DOHH2 (cell line): ENCODE results near the gene BFSP1.

ENCODE experiments used
- H3F3A ChIP-seq: fragments of 200-600 bp; sonication (generic), shearing (Covaris generic); 2 replicates; pipeline ENCODE4 v1.6.0; 2016; ENCODE audit warnings: antibody characterized with exemption, mild to moderate bottlenecking; ENCODE audit not compliant: control insufficient read depth, insufficient read depth
- H3K27ac ChIP-seq: fragments of 200-600 bp; sonication (generic); 2 replicates; pipeline ENCODE4 v1.5.1; 2014; ENCODE audit warnings: low read depth, mild to moderate bottlenecking, low read length, moderate library complexity
- H3K27me3 ChIP-seq: fragments of 200-600 bp; sonication (generic); 2 replicates; pipeline ENCODE4 v1.6.1; 2014; ENCODE audit warnings: mild to moderate bottlenecking, low read length, mixed read lengths; ENCODE audit not compliant: control insufficient read depth
- H3K36me3 ChIP-seq: fragments of 200-600 bp; sonication (generic); 2 replicates; pipeline ENCODE4 v1.6.1; 2014; ENCODE audit warnings: mild to moderate bottlenecking, low read length, moderate library complexity, mixed read lengths; ENCODE audit not compliant: control insufficient read depth
- H3K4me1 ChIP-seq: fragments of 200-600 bp; sonication (generic); 2 replicates; pipeline ENCODE4 v1.6.1; 2014; ENCODE audit warnings: mild to moderate bottlenecking, low read length, mixed read lengths; ENCODE audit not compliant: control insufficient read depth
- H3K4me2 ChIP-seq: fragments of 200-600 bp; sonication (generic); 2 replicates; pipeline ENCODE4 v1.6.0; 2014; ENCODE audit warnings: mild to moderate bottlenecking, low read length, moderate library complexity
- H3K4me3 ChIP-seq: fragments of 200-600 bp; sonication (generic); 2 replicates; pipeline ENCODE4 v1.5.1; 2014; ENCODE audit warnings: mild to moderate bottlenecking, low read length, mixed read lengths
- H3K79me2 ChIP-seq: fragments of 200-600 bp; sonication (generic); 2 replicates; pipeline ENCODE4 v1.6.1; 2014; ENCODE audit warnings: mild to moderate bottlenecking, low read length, mixed read lengths; ENCODE audit not compliant: control insufficient read depth
- H3K9me2 ChIP-seq: fragments of 200-600 bp; sonication (generic); replicated peaks from 2 replicates; pipeline ENCODE4 v1.6.1; 2014; ENCODE audit warnings: mild to moderate bottlenecking, low read length, mixed read lengths; ENCODE audit not compliant: control insufficient read depth
- H3K9me3 ChIP-seq: fragments of 200-600 bp; sonication (generic); 2 replicates; pipeline ENCODE4 v1.6.1; 2014; ENCODE audit warnings: antibody characterized with exemption, low read length, mixed read lengths; ENCODE audit not compliant: control insufficient read depth, insufficient read depth
- H4K20me1 ChIP-seq: fragments of 200-600 bp; sonication (generic); 2 replicates; pipeline ENCODE4 v1.6.0; 2014; ENCODE audit warnings: low read depth, mild to moderate bottlenecking, antibody characterized with exemption, low read length, moderate library complexity; ENCODE audit not compliant: control insufficient read depth, insufficient read depth
- CTCF ChIP-seq: fragments of 200-600 bp; sonication (generic); IDR thresholded peaks from one replicate; pipeline ENCODE4 v1.5.1; 2014; ENCODE audit warnings: antibody characterized with exemption, mild to moderate bottlenecking, low read depth, low read length; ENCODE audit not compliant: poor library complexity, severe bottlenecking
- EZH2phosphoT487 ChIP-seq: fragments of 200-600 bp; sonication (generic); IDR thresholded peaks from 2 replicates; pipeline ENCODE4 v1.6.1; 2017; ENCODE audit warnings: borderline replicate concordance, mild to moderate bottlenecking, antibody characterized with exemption, low read length, moderate library complexity, mixed read lengths

The BFSP1 gene

GRCh38 chr20:17542993-17543412, 11.8 kb upstream of the BFSP1 start:
- H3K27ac ChIP-seq = no peak overlapping the region
- H3K4me2 ChIP-seq = no peak overlapping the region
- H4K20me1 ChIP-seq = no peaks in the 10 kb centered on the region
- H3K4me1 ChIP-seq = no peaks in the 10 kb centered on the region
- no peak for TF ChIP-seq CTCF
- no peak for TF ChIP-seq EZH2phosphoT487
- no peaks in the 10 kb centered on the region for H3K36me3 ChIP-seq
- H3K9me3 ChIP-seq = no peaks in the 10 kb centered on the region
- H3K79me2 ChIP-seq = no peaks in the 10 kb centered on the region
- H3K4me3 ChIP-seq = no peak overlapping the region
- H3F3A ChIP-seq = no peaks in the 10 kb centered on the region
- no peaks in the 10 kb centered on the region for H3K9me2 ChIP-seq
- H3K27me3 ChIP-seq = peaks cover 42% of the 10 kb centered on the region

DNA sequence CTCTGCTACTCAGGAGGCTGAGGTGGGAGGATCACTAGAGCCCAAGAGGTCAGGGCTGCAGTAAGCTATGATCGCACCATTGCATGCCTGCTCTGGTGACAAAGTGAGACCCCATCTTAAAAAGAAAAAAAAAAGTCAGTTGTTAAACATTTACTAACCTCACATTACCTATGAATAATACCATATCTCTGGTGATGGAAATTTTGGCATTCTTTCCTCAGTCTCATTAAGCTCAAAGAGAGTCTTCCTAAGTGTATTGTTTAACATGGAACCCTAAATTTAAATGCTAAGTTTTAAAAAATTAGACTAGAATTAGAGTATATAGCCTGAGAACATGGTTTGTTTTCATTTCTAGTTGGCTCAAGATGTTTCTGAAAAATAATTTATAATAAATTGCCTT, 11.3 kb upstream of the BFSP1 start:
- no peak overlapping the region for H3K27ac ChIP-seq
- peaks cover 46% of the 10 kb centered on the region for H3K27me3 ChIP-seq
- H3K9me2 ChIP-seq = no peaks in the 10 kb centered on the region
- no peaks in the 10 kb centered on the region for H3K4me1 ChIP-seq
- H3K9me3 ChIP-seq = no peaks in the 10 kb centered on the region
- H3K36me3 ChIP-seq = no peaks in the 10 kb centered on the region
- no peaks in the 10 kb centered on the region for H3F3A ChIP-seq
- no peaks in the 10 kb centered on the region for H4K20me1 ChIP-seq
- no peak overlapping the region for H3K4me2 ChIP-seq
- no peak overlapping the region for H3K4me3 ChIP-seq
- H3K79me2 ChIP-seq = no peaks in the 10 kb centered on the region
- TF ChIP-seq CTCF (no peak), EZH2phosphoT487 (no peak)

DNA sequence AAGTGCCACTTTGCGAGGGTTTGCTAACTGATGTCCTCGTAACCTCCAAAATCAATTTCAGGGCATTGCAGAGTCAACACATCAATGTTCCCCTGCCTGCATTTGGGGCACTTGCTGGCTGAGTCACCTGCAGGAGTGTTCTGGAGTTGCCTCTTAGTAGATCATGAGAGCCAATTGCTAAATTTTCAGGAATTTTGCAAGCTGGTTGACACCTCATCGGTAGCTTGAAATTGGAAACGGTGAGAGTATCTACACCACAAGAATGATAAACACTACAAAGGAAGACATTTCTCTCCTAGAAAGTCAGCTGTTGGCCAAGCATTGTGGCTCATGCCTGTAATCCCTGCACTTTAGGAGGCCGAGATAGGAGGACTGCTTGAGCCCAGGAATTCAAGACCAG, 10.8 kb upstream of the BFSP1 start:
- Histone ChIP-seq H3K36me3 (no peaks in the 10 kb centered on the region), H3K4me2 (no peak overlapping the region), H3K79me2 (no peaks in the 10 kb centered on the region), H3K27me3 (peaks cover 46% of the 10 kb centered on the region), H3K27ac (no peak overlapping the region), H3K9me3 (no peaks in the 10 kb centered on the region), H3K9me2 (no peaks in the 10 kb centered on the region), H3K4me3 (no peak overlapping the region), H3F3A (no peaks in the 10 kb centered on the region), H3K4me1 (no peaks in the 10 kb centered on the region), H4K20me1 (no peaks in the 10 kb centered on the region)
- TF ChIP-seq CTCF = no peak
- no peak for TF ChIP-seq EZH2phosphoT487

- no peaks in the 10 kb centered on the region for H3K9me2 ChIP-seq
- no peak overlapping the region for H3K27ac ChIP-seq
- no peaks in the 10 kb centered on the region for H3K79me2 ChIP-seq
- H3K9me3 ChIP-seq = no peaks in the 10 kb centered on the region
- H3F3A ChIP-seq = no peaks in the 10 kb centered on the region
- H3K36me3 ChIP-seq = no peaks in the 10 kb centered on the region
- H4K20me1 ChIP-seq = no peaks in the 10 kb centered on the region
- H3K4me3 ChIP-seq = no peak overlapping the region
- no peak for TF ChIP-seq EZH2phosphoT487
- no peak for TF ChIP-seq CTCF
- H3K4me2 ChIP-seq = no peak overlapping the region
- H3K27me3 ChIP-seq = peaks cover 46% of the 10 kb centered on the region
- no peaks in the 10 kb centered on the region for H3K4me1 ChIP-seq
Measured at GRCh38 chr20:17541596-17541995, 10.4 kb upstream of the BFSP1 start.
